ENCODE data around the gene EML6. TPM values are rescaled to one million over a fixed set of nuclear protein-coding genes. Genes with fewer than 3 reads are reported as not detected.

Gene EML6
- total and polyA plus RNA-seq, 10 of the 15 experiments (the other 5 are each of a cell fraction or from before 2014, with no cell fraction given), result 0.09 to 0.67 (median 0.21) TPM

GRCh38 chr2:54897420-54898310, 174.2 kb downstream of the EML6 start (continued):
- TF ChIP-seq ZBTB4 (CRISPR knock-in tag; IDR thresholded peaks at IDR 0.05), result no peak

GRCh38 chr2:54898456-54899226, 175.2 kb downstream of the EML6 start:
- WGBS (ENCODE audit: insufficient coverage, insufficient replicate concordance, low lambda C conversion rate, missing lambda C conversion rate), result 50% methylated on average over 7 of the region's 7 CpGs
- in situ Hi-C loops (cut with MboI), result no loop called here
- no peak overlapping the region for H3K4me3 ChIP-seq
- TF ChIP-seq NFYB (IDR thresholded peaks at IDR 0.05; ENCODE audit: insufficient read depth, low read depth, low read length) (no peak), WRNIP1 (IDR thresholded peaks at IDR 0.05; ENCODE audit: borderline replicate concordance, low read depth, low read length) (no peak), TCF7 (IDR thresholded peaks at IDR 0.05; ENCODE audit: borderline replicate concordance) (no peak), POLR2AphosphoS2 (IDR thresholded peaks at IDR 0.05; ENCODE audit: low read depth, low read length) (no peak), FOS (IDR thresholded peaks at IDR 0.05; ENCODE audit: borderline replicate concordance, extremely low read depth, insufficient read length) (no peak), SMARCA5 (IDR thresholded peaks at IDR 0.05) (no peak), CTCF (IDR thresholded peaks at IDR 0.05 in 2 of 3, conservative IDR thresholded peaks at IDR 0.05 in 1 of 3; ENCODE audit: control insufficient read depth in 2 of 3, extremely low read depth in 1 of 3, insufficient read depth in 1 of 3, low read depth in 3 of 3, low read length in 3 of 3) (no peak), NBN (IDR thresholded peaks at IDR 0.05) (no peak), MTA2 (IDR thresholded peaks at IDR 0.05; ENCODE audit: low read depth) (no peak)

More at GRCh38 chr2:54898456-54899226, 175.2 kb downstream of the EML6 start:
- intact Hi-C loops (cut with micrococcal nuclease; ENCODE audit: unreplicated experiment), result no loop called here
- H3K27ac ChIP-seq (ENCODE audit: control insufficient read depth, insufficient read depth), result no peak overlapping the region
- BruUV-seq (replicated peaks), result no TSS peak
- no peaks in the 10 kb centered on the region for H3K79me2 ChIP-seq (ENCODE audit: control insufficient read depth, insufficient read depth, low read length)
- H3K27me3 ChIP-seq (replicated peaks in 1 of 2; ENCODE audit: control insufficient read depth in 2 of 2, insufficient read depth in 2 of 2, low read length in 1 of 2), result no peaks in the 10 kb centered on the region
- DNase-seq (ENCODE audit: low read depth, low spot score), result no peak
- CTCF ChIA-PET, result interaction anchor here (0.7 to 7.7 kb wide), 18 partner anchors 9 to 534 kb away, joined by 3 to 256 read pairs (median 6); no protein-coding TSS in a partner anchor
- H2AFZ ChIP-seq (ENCODE audit: control insufficient read depth, low read depth, low read length), result no peak overlapping the region
- no peak overlapping the region for H3K4me2 ChIP-seq (ENCODE audit: control insufficient read depth, insufficient read depth)
- RAD21 ChIA-PET (ENCODE audit: unreplicated experiment), result interaction anchor here (0.6 to 8.0 kb wide), 18 partner anchors 8 to 287 kb away, joined by 3 to 194 read pairs (median 6); no protein-coding TSS in a partner anchor
- ATAC-seq, result no peak
- POLR2A ChIA-PET, result no interaction called here
- H4K20me1 ChIP-seq (ENCODE audit: control insufficient read depth, insufficient read depth), result no peaks in the 10 kb centered on the region
- SMC1A ChIA-PET (ENCODE audit: uncharacterized antibody, unreplicated experiment), result interaction anchor here (0.7 to 5.0 kb wide), 22 partner anchors 9 to 287 kb away, joined by 3 to 102 read pairs (median 7); no protein-coding TSS in a partner anchor
- no peak overlapping the region for H3K9ac ChIP-seq (ENCODE audit: control insufficient read depth, insufficient read depth, low read length)
- H3K9me3 ChIP-seq (replicated peaks; ENCODE audit: control insufficient read depth, insufficient read depth, low read length), result no peaks in the 10 kb centered on the region
- H3K4me1 ChIP-seq (ENCODE audit: control insufficient read depth, insufficient read depth, low read length), result no peaks in the 10 kb centered on the region
- H3K36me3 ChIP-seq (ENCODE audit: control insufficient read depth in 2 of 2, insufficient read depth in 2 of 2, low read length in 1 of 2), result no peaks in the 10 kb centered on the region
- FAIRE-seq, result no peak

Measured in GM12878 (cell line).